HG03575 (cell line): Measurements from ENCODE around the gene OR6C75.
"Not testable (repeated sequence)": the region's sequence is repeated elsewhere in the genome, so short reads cannot be mapped to it uniquely, and the experiment has no call there.

Experiments used
- ATAC-seq: cut with Tn5 transposase; IDR thresholded peaks from one replicate; pipeline ENCODE4 v1.9.1; 2021; ENCODE audit not compliant: unreplicated experiment, insufficient number of reproducible peaks, low FRiP score; ENCODE audit errors: extremely low read depth

OR6C75 gene

GRCh38 chr12:55362675-55363074, at the start of gene OR6C75:
OR6C75 (plus strand) TSS chr12:55362975; CDS start chr12:55365111, 2,136 bp downstream.
- no peak for ATAC-seq

GRCh38 chr12:55314043-55314442, 48.7 kb upstream of the OR6C75 start, which contains the start of gene OR6C1:
OR6C1 (plus strand) TSS chr12:55314343; CDS start chr12:55320600, 6,257 bp downstream.
- no peak for ATAC-seq

- no peak for ATAC-seq
Observed at GRCh38 chr12:55320201-55320600, 42.6 kb upstream of the OR6C75 start.

DNA sequence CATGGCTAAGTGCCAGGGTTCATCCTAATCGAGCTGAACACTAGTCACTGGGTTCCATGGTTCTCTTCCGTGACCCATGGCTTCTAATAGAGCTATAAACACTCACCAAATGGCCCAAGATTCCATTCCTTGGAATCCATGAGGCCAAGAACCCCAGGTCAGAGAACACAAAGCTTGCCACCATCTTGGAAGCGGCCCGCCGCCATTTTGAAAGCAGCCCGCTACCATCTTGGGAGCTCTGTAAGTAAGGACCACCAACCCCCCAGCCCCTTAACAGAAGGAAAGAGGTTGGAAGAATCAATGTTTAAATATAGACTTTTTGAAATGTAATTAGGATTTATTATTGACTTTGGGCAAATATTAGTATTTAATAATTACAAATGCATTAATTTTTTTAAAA, 37.0 kb upstream of the OR6C75 start:
- ATAC-seq = not testable (repeated sequence)

DNA sequence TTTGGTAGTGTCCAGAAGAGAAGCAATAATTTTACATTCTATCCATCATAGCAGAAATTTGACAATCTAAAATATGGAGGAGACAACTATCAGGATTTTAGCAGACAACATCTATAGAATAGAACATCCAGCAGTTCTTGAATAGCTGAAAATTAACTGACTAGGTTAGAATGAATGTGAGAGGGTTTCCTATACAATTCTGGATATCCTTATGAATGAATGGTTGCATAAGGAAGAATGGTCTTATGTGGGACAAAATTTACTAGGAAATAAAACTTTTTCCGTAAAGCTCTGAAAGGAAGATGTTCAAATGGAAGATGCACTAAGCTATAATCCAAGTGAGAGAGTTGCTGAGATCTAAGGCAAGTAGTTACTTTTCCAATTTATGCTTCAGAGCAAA, 32.3 kb upstream of the OR6C75 start, which contains the start of gene OR6C3:
Gene OR6C3, plus strand, starts transcription at position 301 of the 400 bp plus-strand sequence. CDS start 955 bp downstream, outside the sequence.
- no peak for ATAC-seq

GRCh38 chr12:55336002-55336401, 26.8 kb upstream of the OR6C75 start:
- ATAC-seq = no peak

DNA sequence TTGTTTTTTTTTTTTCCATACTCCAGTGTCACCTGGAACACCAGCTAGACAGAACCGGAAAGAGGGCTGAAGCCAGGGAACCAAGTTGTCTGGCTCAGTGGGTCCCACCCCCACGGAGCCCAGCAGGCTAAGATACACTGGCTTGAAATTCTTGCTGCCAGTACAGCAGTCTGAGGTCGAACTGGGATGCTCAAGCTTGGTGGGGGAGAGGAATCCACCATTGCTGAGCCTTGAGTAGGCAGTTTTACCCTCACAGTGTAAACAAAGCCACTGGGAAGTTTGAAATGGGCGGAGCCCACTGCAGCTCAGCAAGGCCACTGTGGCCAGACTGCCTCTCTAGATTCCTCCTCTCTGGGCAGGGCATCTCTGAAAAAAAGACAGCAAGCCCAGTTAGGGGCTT, 7.4 kb upstream of the OR6C75 start:
- ATAC-seq = not testable (repeated sequence)

DNA sequence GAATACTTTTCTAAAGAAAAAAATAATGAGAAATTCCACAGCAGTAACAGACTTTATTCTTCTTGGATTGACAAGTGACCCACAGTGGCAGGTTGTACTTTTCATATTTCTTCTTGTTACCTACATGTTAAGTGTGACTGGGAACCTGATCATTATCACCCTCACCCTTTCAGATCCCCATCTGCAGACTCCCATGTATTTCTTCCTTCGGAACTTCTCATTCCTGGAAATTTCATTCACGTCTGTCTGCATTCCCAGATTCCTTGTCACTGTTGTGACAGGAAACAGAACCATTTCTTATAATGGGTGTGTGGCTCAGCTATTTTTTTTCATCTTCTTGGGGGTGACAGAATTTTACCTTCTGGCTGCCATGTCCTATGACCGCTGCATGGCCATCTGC, 2.3 kb downstream of the OR6C75 start:
- no peak for ATAC-seq

GRCh38 chr12:55372521-55372920, 9.7 kb downstream of the OR6C75 start:
- no peak for ATAC-seq

DNA sequence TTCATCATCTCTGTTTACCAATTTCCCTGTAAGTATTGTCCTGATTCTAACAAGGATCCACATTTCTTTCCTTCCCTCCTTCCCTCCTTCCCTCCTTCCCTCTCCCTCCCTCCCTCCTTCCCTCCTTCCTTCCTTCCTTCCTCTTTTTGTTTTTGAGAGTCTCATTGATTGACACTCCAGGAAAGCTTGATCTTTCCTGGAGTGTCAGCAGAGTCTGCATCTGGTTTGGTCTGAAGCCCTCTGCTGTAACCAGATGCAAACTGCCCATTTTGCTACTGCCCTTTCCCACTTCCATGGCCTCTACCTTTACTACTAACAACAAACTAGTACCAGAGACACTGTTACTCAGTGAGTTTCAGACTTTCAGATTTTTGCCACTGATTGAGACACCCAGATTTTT, 23.1 kb downstream of the OR6C75 start:
- no peak for ATAC-seq

GRCh38 chr12:55392032-55392795, 29.4 kb downstream of the OR6C75 start:
- ATAC-seq = no peak

- ATAC-seq = no peak
Observed at GRCh38 chr12:55396326-55396725, 33.6 kb downstream of the OR6C75 start.

GRCh38 chr12:55400229-55400628, 37.5 kb downstream of the OR6C75 start, which contains the start of gene OR6C65:
OR6C65 (plus strand) TSS chr12:55400529; CDS start chr12:55400529, 0 bp downstream.
- no peak for ATAC-seq

GRCh38 chr12:55407866-55408265, 45.1 kb downstream of the OR6C75 start:
- ATAC-seq = no peak

GRCh38 chr12:55409133-55409532, 46.4 kb downstream of the OR6C75 start:
- not testable (repeated sequence) for ATAC-seq

GRCh38 chr12:55412138-55412537, 49.4 kb downstream of the OR6C75 start:
- ATAC-seq = not testable (repeated sequence)

DNA sequence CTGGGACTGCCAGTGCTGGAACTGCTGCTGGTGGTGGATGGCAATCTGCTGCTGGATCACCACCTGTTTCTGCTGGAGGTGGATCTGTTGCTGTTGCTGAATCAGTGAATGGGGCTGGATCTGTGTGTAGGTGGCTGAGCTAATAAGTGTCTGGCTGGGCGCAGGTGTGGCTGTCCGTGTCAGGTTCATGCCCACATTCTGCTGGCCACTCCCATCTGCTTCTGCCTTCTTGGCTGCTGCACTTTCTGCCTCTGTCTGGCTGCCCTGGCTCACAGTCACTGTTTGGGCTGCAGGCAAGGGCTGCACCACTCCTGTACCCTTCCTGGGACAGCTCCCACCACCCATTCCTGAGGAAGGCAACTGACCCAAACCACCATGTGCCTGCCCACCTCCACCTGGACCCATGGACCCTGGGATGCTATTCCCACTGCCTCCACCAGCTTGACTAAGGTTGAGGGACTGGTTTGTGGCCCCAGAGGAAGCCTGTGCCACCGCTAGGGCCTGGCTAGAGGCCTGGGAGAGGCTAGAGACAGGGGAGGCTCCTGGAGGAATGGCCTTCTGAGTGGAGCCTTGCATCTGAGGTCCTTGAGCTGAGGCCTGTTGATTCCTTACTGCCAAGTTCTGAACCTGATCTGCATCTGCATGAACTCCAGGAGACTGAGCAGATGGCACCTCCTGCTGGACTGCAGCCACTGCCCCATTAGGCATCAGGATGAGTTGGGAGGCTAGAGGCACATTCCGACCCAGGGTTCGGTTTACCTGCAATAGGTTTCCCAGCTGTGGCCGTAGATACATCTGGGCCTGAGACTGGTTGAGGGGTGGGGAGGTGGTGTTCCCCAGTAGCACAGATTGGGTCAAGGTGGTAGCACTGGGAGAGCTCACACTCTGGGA, 51.0 kb downstream of the OR6C75 start:
- ATAC-seq = not testable (repeated sequence)

GRCh38 chr12:55414396-55414823, 51.6 kb downstream of the OR6C75 start:
- ATAC-seq = not testable (repeated sequence)

GRCh38 chr12:55414889-55415288, 52.1 kb downstream of the OR6C75 start:
- not testable (repeated sequence) for ATAC-seq

DNA sequence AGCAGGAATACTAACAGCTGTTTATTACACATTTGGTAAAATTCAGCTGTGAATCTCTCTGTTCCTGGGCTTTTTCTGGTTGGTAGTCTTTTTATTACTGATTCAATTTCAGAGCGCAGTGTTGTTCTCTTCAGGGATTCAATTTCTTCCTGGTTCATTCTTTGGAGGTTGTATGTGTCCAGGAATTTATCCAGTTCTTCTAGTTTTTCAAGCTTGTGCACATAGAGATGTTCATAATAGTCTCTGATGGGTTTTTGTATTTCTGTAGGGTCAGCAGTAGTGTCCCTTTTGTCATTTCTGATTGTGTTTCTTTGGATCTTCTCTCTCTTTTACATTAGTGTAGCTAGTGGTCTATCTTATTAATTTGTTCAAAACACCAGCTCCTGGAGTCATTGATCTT, 54.2 kb downstream of the OR6C75 start:
- no peak for ATAC-seq
